ENCODE data around the gene TSHZ2.
"Not testable (repeated sequence)": the region's sequence is repeated elsewhere in the genome, so short reads cannot be mapped to it uniquely, and the experiment has no call there.

TSHZ2 gene

GRCh38 chr20:53472859-53473258, 500.7 kb downstream of the TSHZ2 start:
- not testable (repeated sequence) for DNase-seq (ENCODE audit: low read depth); H3K4me1 ChIP-seq (ENCODE audit: control insufficient read depth, insufficient read depth, low read length); H3K9ac ChIP-seq (ENCODE audit: low read length); H3K36me3 ChIP-seq (ENCODE audit: control insufficient read depth, insufficient read depth, low read length, severe bottlenecking); H3K27me3 ChIP-seq (replicated peaks; ENCODE audit: control insufficient read depth, insufficient read depth, low read length); H3K4me3 ChIP-seq (ENCODE audit: low read length); H3K9me3 ChIP-seq (ENCODE audit: control insufficient read depth, low read length)

- H3K36me3 ChIP-seq (ENCODE audit: control insufficient read depth, insufficient read depth, low read length, severe bottlenecking): no peaks in the 10 kb centered on the region
- H3K4me1 ChIP-seq (ENCODE audit: control insufficient read depth, insufficient read depth, low read length): no peaks in the 10 kb centered on the region
- peaks cover 7% of the 10 kb centered on the region for H3K9me3 ChIP-seq (ENCODE audit: control insufficient read depth, low read length)
- H3K27me3 ChIP-seq (replicated peaks; ENCODE audit: control insufficient read depth, insufficient read depth, low read length): no peaks in the 10 kb centered on the region
- H3K4me3 ChIP-seq (ENCODE audit: low read length): no peak overlapping the region
- DNase-seq (ENCODE audit: low read depth): no peak
- no peak overlapping the region for H3K9ac ChIP-seq (ENCODE audit: low read length)
These were observed 508.8 kb downstream of the TSHZ2 start for GRCh38 chr20:53480913-53481312.

DNA sequence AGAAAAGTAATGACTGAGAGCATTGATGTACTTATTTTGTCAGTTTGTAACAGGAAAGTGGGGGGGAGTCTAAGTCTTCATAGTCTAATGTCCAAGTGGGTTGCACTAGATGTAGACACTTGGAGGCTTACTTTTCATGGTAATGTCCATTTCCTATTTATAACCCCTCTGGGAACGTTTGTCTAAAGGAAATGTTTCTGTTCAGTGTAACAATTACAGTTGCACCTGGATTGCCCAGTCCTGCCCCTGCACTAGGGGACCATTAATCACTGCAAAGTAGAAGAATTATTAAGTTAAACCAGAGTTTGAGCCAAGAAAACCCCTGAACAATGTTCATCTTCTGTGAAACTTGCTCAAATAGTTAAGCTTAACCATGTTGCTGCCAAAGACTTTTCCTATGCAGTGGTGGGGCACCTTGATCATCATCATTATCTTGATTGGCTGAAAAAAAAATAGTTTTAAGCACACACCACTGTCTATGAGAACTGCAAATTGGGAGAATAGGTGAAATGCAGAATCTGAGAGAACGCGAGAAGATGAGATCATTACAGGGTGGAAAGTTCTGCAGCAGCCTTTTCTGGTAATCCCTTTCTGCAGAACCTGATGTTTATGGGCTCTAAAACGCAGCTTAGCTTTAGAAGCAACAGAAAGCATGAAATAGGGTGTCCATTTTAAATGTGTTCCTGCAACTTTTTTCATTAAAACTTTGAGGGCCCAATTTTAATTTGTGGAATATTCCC, 515.5 kb downstream of the TSHZ2 start:
- no peaks in the 10 kb centered on the region for H3K36me3 ChIP-seq (ENCODE audit: control insufficient read depth, insufficient read depth, low read length, severe bottlenecking)
- no peak for DNase-seq (ENCODE audit: low read depth)
- no peak overlapping the region for H3K4me3 ChIP-seq (ENCODE audit: low read length)
- H3K9ac ChIP-seq (ENCODE audit: low read length): no peak overlapping the region
- H3K27me3 ChIP-seq (replicated peaks; ENCODE audit: control insufficient read depth, insufficient read depth, low read length): no peaks in the 10 kb centered on the region
- peaks cover 17% of the 10 kb centered on the region for H3K4me1 ChIP-seq (ENCODE audit: control insufficient read depth, insufficient read depth, low read length)
- peaks cover 7% of the 10 kb centered on the region for H3K9me3 ChIP-seq (ENCODE audit: control insufficient read depth, low read length)

DNA sequence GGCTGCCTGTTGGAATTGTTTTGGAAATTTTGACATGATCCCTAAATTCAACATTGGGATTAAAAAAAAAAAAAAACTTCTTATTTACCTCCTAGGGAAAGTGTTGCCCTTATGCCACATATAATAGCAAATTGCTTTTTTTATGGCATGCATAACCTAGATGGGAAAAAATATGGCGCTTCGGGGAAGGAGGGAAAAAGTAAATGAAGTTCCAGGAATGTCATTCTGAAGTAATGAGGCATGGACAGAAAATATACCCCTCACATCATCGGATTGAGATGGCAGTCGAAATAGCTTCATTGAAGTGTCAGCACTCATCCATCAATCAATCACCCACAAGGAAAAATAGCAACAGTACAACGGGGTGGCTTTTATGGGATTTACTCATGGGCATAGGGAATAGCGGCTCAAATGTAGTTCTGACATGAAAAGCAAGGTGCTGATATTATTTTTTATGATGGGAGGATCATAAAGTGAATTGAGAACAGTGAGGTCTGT, 516.7 kb downstream of the TSHZ2 start:
- H3K9ac ChIP-seq (ENCODE audit: low read length): no peak overlapping the region
- H3K9me3 ChIP-seq (ENCODE audit: control insufficient read depth, low read length): peaks cover 3% of the 10 kb centered on the region
- no peak overlapping the region for H3K4me3 ChIP-seq (ENCODE audit: low read length)
- no peaks in the 10 kb centered on the region for H3K36me3 ChIP-seq (ENCODE audit: control insufficient read depth, insufficient read depth, low read length, severe bottlenecking)
- no peak for DNase-seq (ENCODE audit: low read depth)
- H3K27me3 ChIP-seq (replicated peaks; ENCODE audit: control insufficient read depth, insufficient read depth, low read length): no peaks in the 10 kb centered on the region
- peaks cover 26% of the 10 kb centered on the region for H3K4me1 ChIP-seq (ENCODE audit: control insufficient read depth, insufficient read depth, low read length)

GRCh38 chr20:53489528-53489927, 517.4 kb downstream of the TSHZ2 start:
- Histone ChIP-seq H3K27me3 (replicated peaks; ENCODE audit: control insufficient read depth, insufficient read depth, low read length) (no peaks in the 10 kb centered on the region), H3K9ac (ENCODE audit: low read length) (no peak overlapping the region), H3K36me3 (ENCODE audit: control insufficient read depth, insufficient read depth, low read length, severe bottlenecking) (no peaks in the 10 kb centered on the region), H3K9me3 (ENCODE audit: control insufficient read depth, low read length) (no peaks in the 10 kb centered on the region), H3K4me3 (ENCODE audit: low read length) (no peak overlapping the region), H3K4me1 (ENCODE audit: control insufficient read depth, insufficient read depth, low read length) (peaks cover 26% of the 10 kb centered on the region)
- DNase-seq (ENCODE audit: low read depth): no peak

DNA sequence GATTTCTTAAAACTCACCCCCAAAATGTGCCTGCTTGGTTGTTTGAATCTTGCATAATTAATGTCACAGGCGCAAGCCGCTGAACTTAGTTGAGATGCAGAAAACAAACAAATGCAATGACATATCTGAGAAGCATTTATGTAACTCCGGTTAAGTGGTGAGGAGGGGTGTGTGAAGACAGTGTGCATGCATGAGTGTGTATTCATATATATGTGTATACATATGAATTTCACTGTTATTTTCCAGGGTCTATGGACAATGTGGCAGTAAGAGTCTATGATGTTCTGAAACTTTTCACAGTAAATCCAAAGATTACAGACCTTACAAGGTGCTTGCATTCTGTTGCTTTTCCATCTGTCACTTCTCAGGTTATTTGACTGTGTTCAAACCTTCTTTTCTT, 518.5 kb downstream of the TSHZ2 start:
- no peaks in the 10 kb centered on the region for H3K36me3 ChIP-seq (ENCODE audit: control insufficient read depth, insufficient read depth, low read length, severe bottlenecking)
- DNase-seq (ENCODE audit: low read depth): no peak
- H3K4me3 ChIP-seq (ENCODE audit: low read length): no peak overlapping the region
- peaks cover 26% of the 10 kb centered on the region for H3K4me1 ChIP-seq (ENCODE audit: control insufficient read depth, insufficient read depth, low read length)
- no peak overlapping the region for H3K9ac ChIP-seq (ENCODE audit: low read length)
- H3K9me3 ChIP-seq (ENCODE audit: control insufficient read depth, low read length): no peaks in the 10 kb centered on the region
- no peaks in the 10 kb centered on the region for H3K27me3 ChIP-seq (replicated peaks; ENCODE audit: control insufficient read depth, insufficient read depth, low read length)

- Histone ChIP-seq H3K36me3 (ENCODE audit: control insufficient read depth, insufficient read depth, low read length, severe bottlenecking) (no peaks in the 10 kb centered on the region), H3K4me1 (ENCODE audit: control insufficient read depth, insufficient read depth, low read length) (peaks cover 26% of the 10 kb centered on the region), H3K9ac (ENCODE audit: low read length) (peak overlapping the region; percentile 33), H3K4me3 (ENCODE audit: low read length) (peak overlapping the region; percentile 18), H3K9me3 (ENCODE audit: control insufficient read depth, low read length) (no peaks in the 10 kb centered on the region), H3K27me3 (replicated peaks; ENCODE audit: control insufficient read depth, insufficient read depth, low read length) (no peaks in the 10 kb centered on the region)
- DNase-seq (ENCODE audit: low read depth): no peak
These were observed 519.3 kb downstream of the TSHZ2 start for GRCh38 chr20:53491462-53491861.

DNA sequence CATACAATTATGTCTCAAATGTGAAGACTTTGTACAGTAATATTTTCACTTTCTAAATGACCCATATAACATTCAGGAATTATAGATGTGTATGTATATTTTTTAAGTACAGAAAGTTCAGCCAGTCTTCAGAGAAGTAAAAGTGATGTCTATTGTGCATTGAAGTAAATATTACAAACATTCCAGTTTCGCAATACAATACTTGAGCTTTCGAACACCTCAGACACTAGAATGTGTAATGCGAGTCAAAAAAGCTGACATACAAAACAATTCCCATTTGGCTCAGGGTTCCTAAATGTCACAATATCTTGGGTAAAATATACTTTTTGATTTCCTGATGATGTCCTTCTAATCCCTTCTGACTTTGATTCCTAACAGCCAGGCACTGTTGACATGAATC, 520.1 kb downstream of the TSHZ2 start:
- H3K27me3 ChIP-seq (replicated peaks; ENCODE audit: control insufficient read depth, insufficient read depth, low read length): no peaks in the 10 kb centered on the region
- no peak for DNase-seq (ENCODE audit: low read depth)
- H3K36me3 ChIP-seq (ENCODE audit: control insufficient read depth, insufficient read depth, low read length, severe bottlenecking): no peaks in the 10 kb centered on the region
- peak overlapping the region; percentile 52 for H3K4me3 ChIP-seq (ENCODE audit: low read length)
- H3K9me3 ChIP-seq (ENCODE audit: control insufficient read depth, low read length): no peaks in the 10 kb centered on the region
- peaks cover 26% of the 10 kb centered on the region for H3K4me1 ChIP-seq (ENCODE audit: control insufficient read depth, insufficient read depth, low read length)
- H3K9ac ChIP-seq (ENCODE audit: low read length): peak overlapping the region; percentile 33

DNA sequence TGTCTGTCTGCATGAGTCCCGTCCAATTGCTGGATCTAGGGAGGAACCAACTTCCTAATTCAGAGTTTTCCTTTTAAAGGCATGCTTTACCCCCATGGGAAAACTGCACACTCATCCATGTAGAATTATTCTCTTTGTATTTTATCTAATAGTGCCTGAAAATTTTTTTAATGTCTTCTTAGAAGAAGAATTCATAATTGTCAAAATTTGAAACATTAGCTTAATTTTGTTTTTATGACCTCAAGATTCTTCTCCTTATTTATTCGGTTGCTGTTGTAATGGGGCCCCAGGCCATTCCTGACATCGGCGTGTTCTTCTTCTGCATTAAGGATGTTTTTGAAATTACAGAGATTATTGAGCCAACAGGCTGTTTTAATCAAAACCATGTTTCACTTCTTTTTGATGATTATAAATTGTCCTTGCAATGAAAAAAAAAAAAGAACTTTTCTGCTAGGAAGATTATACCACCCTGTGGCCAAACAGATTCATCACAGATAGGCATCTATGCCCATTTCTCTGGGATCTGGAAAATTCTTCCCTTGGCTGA, 521.2 kb downstream of the TSHZ2 start:
- peak overlapping the region; percentile 52 for H3K4me3 ChIP-seq (ENCODE audit: low read length)
- H3K9me3 ChIP-seq (ENCODE audit: control insufficient read depth, low read length): no peaks in the 10 kb centered on the region
- peak overlapping the region; percentile 39 for H3K9ac ChIP-seq (ENCODE audit: low read length)
- peak; percentile 2 for DNase-seq (ENCODE audit: low read depth)
- H3K27me3 ChIP-seq (replicated peaks; ENCODE audit: control insufficient read depth, insufficient read depth, low read length): no peaks in the 10 kb centered on the region
- H3K36me3 ChIP-seq (ENCODE audit: control insufficient read depth, insufficient read depth, low read length, severe bottlenecking): no peaks in the 10 kb centered on the region
- H3K4me1 ChIP-seq (ENCODE audit: control insufficient read depth, insufficient read depth, low read length): peaks cover 26% of the 10 kb centered on the region

GRCh38 chr20:53494753-53495152, 522.6 kb downstream of the TSHZ2 start:
- no peaks in the 10 kb centered on the region for H3K9me3 ChIP-seq (ENCODE audit: control insufficient read depth, low read length)
- no peak overlapping the region for H3K9ac ChIP-seq (ENCODE audit: low read length)
- DNase-seq (ENCODE audit: low read depth): no peak
- no peaks in the 10 kb centered on the region for H3K36me3 ChIP-seq (ENCODE audit: control insufficient read depth, insufficient read depth, low read length, severe bottlenecking)
- H3K4me3 ChIP-seq (ENCODE audit: low read length): no peak overlapping the region
- H3K27me3 ChIP-seq (replicated peaks; ENCODE audit: control insufficient read depth, insufficient read depth, low read length): no peaks in the 10 kb centered on the region
- H3K4me1 ChIP-seq (ENCODE audit: control insufficient read depth, insufficient read depth, low read length): peaks cover 26% of the 10 kb centered on the region

DNA sequence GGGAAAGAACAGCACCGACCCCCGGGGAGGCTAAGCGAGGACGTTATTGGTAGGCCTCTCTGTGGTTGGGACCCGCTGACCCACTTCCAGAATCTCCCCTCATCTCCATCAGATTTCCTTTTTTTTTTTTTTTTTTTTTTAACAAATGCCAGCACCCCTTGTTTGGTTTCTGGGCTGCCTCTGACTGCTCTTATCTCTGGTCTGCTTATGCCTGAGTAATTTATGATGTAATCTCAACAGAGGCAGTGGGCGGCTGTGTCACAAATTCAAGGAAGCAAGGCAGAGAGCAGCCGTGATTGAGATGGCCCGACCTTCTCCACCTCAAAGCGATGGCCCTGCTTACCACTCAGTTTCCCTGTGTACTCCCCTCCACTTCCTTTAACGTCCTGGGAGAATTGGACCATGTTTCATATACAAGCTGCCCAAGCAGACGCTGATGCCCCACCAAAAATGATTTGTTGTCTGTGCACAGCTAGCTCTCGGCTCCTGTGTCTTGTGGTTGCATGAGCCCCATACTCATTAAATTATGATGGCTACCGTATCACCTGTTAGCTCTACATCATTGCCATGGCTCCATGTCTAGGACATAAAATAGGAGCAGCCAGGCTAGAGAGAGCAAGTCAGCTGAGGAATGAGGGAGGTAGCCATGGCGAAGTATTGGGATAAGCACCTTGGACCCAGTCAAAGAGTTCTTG, 523.4 kb downstream of the TSHZ2 start:
- Histone ChIP-seq H3K9ac (ENCODE audit: low read length) (no peak overlapping the region), H3K9me3 (ENCODE audit: control insufficient read depth, low read length) (no peaks in the 10 kb centered on the region), H3K4me3 (ENCODE audit: low read length) (no peak overlapping the region), H3K27me3 (replicated peaks; ENCODE audit: control insufficient read depth, insufficient read depth, low read length) (no peaks in the 10 kb centered on the region), H3K4me1 (ENCODE audit: control insufficient read depth, insufficient read depth, low read length) (peaks cover 26% of the 10 kb centered on the region), H3K36me3 (ENCODE audit: control insufficient read depth, insufficient read depth, low read length, severe bottlenecking) (no peaks in the 10 kb centered on the region)
- DNase-seq (ENCODE audit: low read depth): no peak
